ENCODE measurements around the gene TRIM22.

DNA sequence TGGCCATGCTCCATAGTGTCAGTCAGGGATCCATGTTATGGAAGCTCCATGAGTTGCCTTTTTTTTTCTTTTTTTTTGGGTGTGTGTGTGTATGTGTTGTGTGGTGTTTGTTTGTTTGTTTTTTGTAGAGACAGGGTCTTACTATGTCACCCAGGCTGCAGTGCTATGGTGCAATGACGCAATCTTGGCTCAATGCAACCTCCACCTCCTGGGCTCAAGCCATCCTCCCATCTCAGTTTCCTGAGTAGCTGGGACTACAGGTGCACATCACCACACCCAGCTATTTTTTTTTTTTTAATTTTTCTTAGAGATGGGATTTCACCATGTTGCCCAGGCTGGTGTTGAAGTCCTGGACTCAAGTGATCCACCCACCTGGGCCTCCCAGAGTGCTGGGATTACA, 1.1 kb upstream of the TRIM22 start:
- TF ChIP-seq, protein P1, sequence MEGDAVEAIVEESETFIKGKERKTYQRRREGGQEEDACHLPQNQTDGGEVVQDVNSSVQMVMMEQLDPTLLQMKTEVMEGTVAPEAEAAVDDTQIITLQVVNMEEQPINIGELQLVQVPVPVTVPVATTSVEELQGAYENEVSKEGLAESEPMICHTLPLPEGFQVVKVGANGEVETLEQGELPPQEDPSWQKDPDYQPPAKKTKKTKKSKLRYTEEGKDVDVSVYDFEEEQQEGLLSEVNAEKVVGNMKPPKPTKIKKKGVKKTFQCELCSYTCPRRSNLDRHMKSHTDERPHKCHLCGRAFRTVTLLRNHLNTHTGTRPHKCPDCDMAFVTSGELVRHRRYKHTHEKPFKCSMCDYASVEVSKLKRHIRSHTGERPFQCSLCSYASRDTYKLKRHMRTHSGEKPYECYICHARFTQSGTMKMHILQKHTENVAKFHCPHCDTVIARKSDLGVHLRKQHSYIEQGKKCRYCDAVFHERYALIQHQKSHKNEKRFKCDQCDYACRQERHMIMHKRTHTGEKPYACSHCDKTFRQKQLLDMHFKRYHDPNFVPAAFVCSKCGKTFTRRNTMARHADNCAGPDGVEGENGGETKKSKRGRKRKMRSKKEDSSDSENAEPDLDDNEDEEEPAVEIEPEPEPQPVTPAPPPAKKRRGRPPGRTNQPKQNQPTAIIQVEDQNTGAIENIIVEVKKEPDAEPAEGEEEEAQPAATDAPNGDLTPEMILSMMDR (IDR thresholded peaks at IDR 0.05; ENCODE audit: insufficient read depth, low read depth, low read length): no peak
- TF ChIP-seq EZH2 (IDR thresholded peaks at IDR 0.05; ENCODE audit: insufficient read depth, low read length): no peak
